Epithelial cell of alveolus of lung (primary cell): ENCODE measurements around the gene ACVR2A. TPM values are rescaled to one million over a fixed set of nuclear protein-coding genes. Genes with fewer than 3 reads are reported as not detected.

Experiments
- total RNA-seq: library from RNA; depleted of rRNA; stranded (reverse); fragments of >200 nt; gene quantifications from 2 replicates; pipeline ENCODE4 v1.2.1, GENCODE V29; 2015

Gene ACVR2A
- 10.6 and 51.3 TPM in 2 replicates for total RNA-seq

DNA sequence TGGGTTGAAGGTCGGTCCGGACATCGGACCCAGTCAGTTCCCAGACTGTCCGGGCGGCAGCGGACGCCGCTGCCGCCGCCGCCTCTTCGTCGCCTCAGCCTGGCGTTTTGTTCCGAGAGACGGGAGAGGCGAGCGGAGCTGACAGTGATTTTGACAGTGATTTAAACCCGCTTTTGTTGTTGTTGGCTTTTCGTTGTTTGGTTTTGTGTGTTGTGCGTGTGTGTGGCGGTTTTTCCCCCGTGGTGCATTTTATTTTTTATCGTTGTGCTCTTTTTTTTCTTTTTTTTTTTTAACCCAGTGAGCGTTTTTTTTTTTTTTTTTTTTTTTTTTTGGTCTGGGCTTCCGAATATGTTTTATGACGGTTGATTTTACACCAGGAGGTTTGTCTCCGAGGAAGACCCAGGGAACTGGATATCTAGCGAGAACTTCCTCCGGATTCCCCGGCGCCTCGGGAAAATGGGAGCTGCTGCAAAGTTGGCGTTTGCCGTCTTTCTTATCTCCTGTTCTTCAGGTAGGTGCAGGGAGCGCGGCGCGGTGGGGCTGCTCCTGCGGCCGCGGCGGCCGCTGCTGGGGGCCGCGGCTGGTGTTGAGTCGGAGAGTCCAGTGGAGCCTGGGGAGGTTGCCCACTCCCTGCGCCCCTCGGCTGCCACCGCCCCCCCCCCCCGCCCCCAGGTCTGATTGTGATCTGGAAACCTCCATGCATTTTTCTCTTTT lies at the start of gene ACVR2A:
TSS of gene ACVR2A (plus strand) at position 333 of the 714 bp plus-strand sequence. CDS start at position 457, 124 bp downstream.

Other genes with a start within 250 kb of the ACVR2A start
- 32.3 and 91.6 TPM in 2 replicates for gene ORC4, start 175.7 kb downstream of the ACVR2A start, total RNA-seq
- 11.5 and 26.3 TPM in 2 replicates for gene MBD5, start 176.1 kb downstream of the ACVR2A start, total RNA-seq